DMS53 treated with DMSO at 0.1 percent for 48 hours (cell line): ENCODE data around the gene ACTN4.
A peak's percentile ranks its signal among the peaks of the same experiment; 100 is the strongest.

Experiments
- DNase-seq: peaks from one replicate; lab custom pipeline; 2025; ENCODE audit not compliant: unreplicated experiment; lab: John Stamatoyannopoulos, UW

ACTN4 gene

GRCh38 chr19:38660724-38661123 is 13.3 kb downstream of the ACTN4 start:
- DNase-seq: no peak

- DNase-seq: no peak
Measured at GRCh38 chr19:38661136-38661535, 13.7 kb downstream of the ACTN4 start.

- DNase-seq: peak; percentile 91
Measured at GRCh38 chr19:38661996-38662395, 14.5 kb downstream of the ACTN4 start.

GRCh38 chr19:38662537-38663155 is 15.2 kb downstream of the ACTN4 start:
- no peak for DNase-seq

- no peak for DNase-seq
Measured at GRCh38 chr19:38663156-38663651, 15.8 kb downstream of the ACTN4 start.

- no peak for DNase-seq
Measured at GRCh38 chr19:38663957-38664502, 16.6 kb downstream of the ACTN4 start.

GRCh38 chr19:38664503-38665211 is 17.2 kb downstream of the ACTN4 start:
- DNase-seq: no peak

GRCh38 chr19:38665219-38665931 is 17.9 kb downstream of the ACTN4 start:
- no peak for DNase-seq

- no peak for DNase-seq
Measured at GRCh38 chr19:38665950-38666662, 18.7 kb downstream of the ACTN4 start.

- DNase-seq: no peak
Measured at GRCh38 chr19:38666663-38667511, 19.4 kb downstream of the ACTN4 start.

- no peak for DNase-seq
Measured at GRCh38 chr19:38667661-38668171, 20.3 kb downstream of the ACTN4 start.

GRCh38 chr19:38669552-38669951 is 22.1 kb downstream of the ACTN4 start:
- no peak for DNase-seq

GRCh38 chr19:38670921-38671398 is 23.5 kb downstream of the ACTN4 start:
- DNase-seq: peak; percentile 33

GRCh38 chr19:38671654-38672053 is 24.2 kb downstream of the ACTN4 start:
- DNase-seq: no peak

- DNase-seq: no peak
Measured at GRCh38 chr19:38673030-38673429, 25.6 kb downstream of the ACTN4 start.

- DNase-seq: no peak
Measured at GRCh38 chr19:38674388-38675171, 27.1 kb downstream of the ACTN4 start.

GRCh38 chr19:38675611-38676010 is 28.2 kb downstream of the ACTN4 start:
- no peak for DNase-seq

GRCh38 chr19:38676023-38676877 is 28.8 kb downstream of the ACTN4 start:
- DNase-seq: peak; percentile 13
